Thyroid gland (tissue), 4 donors: ENCODE results near the gene VPS35L. TPM values are rescaled to one million over a fixed set of nuclear protein-coding genes. Genes with fewer than 3 reads are reported as not detected.
A peak's percentile ranks its signal among the peaks of the same experiment; 100 is the strongest.

Experiments
- DNase-seq, 2 donors: peaks; one replicate each; pipeline ENCODE4 v3.0.0-alpha.2; 2019
- H3K27ac ChIP-seq, 3 donors: fragments of 200-600 bp; sonication (generic); 1 replicate in 2 of 3; 2 replicates in 1 of 3; pipeline ENCODE4 v1.5.1; 2016 to 2019; ENCODE audit warnings: mild to moderate bottlenecking in 1 of 3, moderate library complexity in 1 of 3
- H3K27me3 ChIP-seq: fragments of 200-600 bp; sonication (generic); one replicate; pipeline ENCODE4 v1.5.1; 2019
- H3K36me3 ChIP-seq, 2 donors: fragments of 200-600 bp; sonication (generic); one replicate each; pipeline ENCODE4 v1.5.1; 2016 to 2019
- H3K4me1 ChIP-seq, 2 donors: fragments of 200-600 bp; sonication (generic); one replicate each; pipeline ENCODE4 v1.5.1; 2017 to 2019
- H3K4me3 ChIP-seq, 3 donors: fragments of 200-600 bp; sonication (generic); replicated peaks in 1 of 3; 1 replicate in 2 of 3; 2 replicates in 1 of 3; pipeline ENCODE4 v1.5.1; 2016; ENCODE audit warnings: mild to moderate bottlenecking in 1 of 3
- H3K9me3 ChIP-seq: fragments of 200-600 bp; sonication (generic); one replicate; pipeline ENCODE4 v1.5.1; 2017
- CTCF ChIP-seq, 6 experiments: fragments of 200-600 bp in 3 of 6; fragments of 450-650 bp in 3 of 6; sonication (generic) in 3 of 6; IDR thresholded peaks; one replicate each; pipeline ENCODE4 v1.5.1; 2016 to 2019; ENCODE audit warnings: antibody characterized with exemption in 6 of 6, mild to moderate bottlenecking in 2 of 6, inconsistent platforms in 1 of 6, moderate library complexity in 1 of 6
- POLR2A ChIP-seq, 2 donors: fragments of 450-650 bp; IDR thresholded peaks; one replicate each; pipeline ENCODE4 v1.6.1; 2017; ENCODE audit warnings: antibody characterized with exemption in 2 of 2, mild to moderate bottlenecking in 2 of 2, moderate library complexity in 1 of 2
- WGBS, 2 donors: methylation state at CpG; one replicate each; pipeline ENCODE4 v1.1.5; 2017; 5-methylcytosine and 5-hydroxymethylcytosine counted together
- intact Hi-C: fragments of 100-400 bp; cut with DNase I; formaldehyde crosslinking; loops from one replicate; pipeline ENCODE4 v1.15.1; 2023
- total RNA-seq, 4 donors: library from RNA; depleted of rRNA; stranded (reverse); fragments of >200 nt; gene quantifications; one replicate each; pipeline ENCODE4 v1.2.3, GENCODE V29; 2016

VPS35L gene
- total RNA-seq, 4 donors from 2014 or later: 64.9 to 74.3 (median 68.8) TPM

GRCh38 chr16:19718624-19718965 lies 163.1 kb downstream of the VPS35L start:
- DNase-seq: peak; percentile 16 to 54
- intact Hi-C loops: loop anchor here (5.0 kb wide), 1 partner anchor 164 kb away; the partner anchor contains the start of gene GPRC5B
- peak overlapping the region; percentile 43 to 98 (median 92) for H3K4me3 ChIP-seq
- 1% methylated on average over 21 of the region's 21 CpGs for WGBS, 2 donors
- H3K27ac ChIP-seq: peak overlapping the region in 2 of 3 donors; percentile 14 to 63
- peaks cover 23 to 26% of the 10 kb centered on the region in 2 donors for H3K4me1 ChIP-seq
- no peaks in the 10 kb centered on the region for H3K27me3 ChIP-seq
- TF ChIP-seq POLR2A (IDR thresholded peaks at IDR 0.05): no peak
- TF ChIP-seq CTCF (IDR thresholded peaks at IDR 0.05): no peak
- no peaks in the 10 kb centered on the region for H3K9me3 ChIP-seq
- peaks cover 5 to 12% of the 10 kb centered on the region in 2 donors for H3K36me3 ChIP-seq

GRCh38 chr16:19722269-19722952 lies 166.9 kb downstream of the VPS35L start:
- TF ChIP-seq CTCF (IDR thresholded peaks at IDR 0.05) (no peak), POLR2A (IDR thresholded peaks at IDR 0.05) (no peak)
- whole genome bisulfite sequencing, 2 donors: 87 to 91% methylated on average over 11 of the region's 11 CpGs
- Histone ChIP-seq H3K4me3 (no peak overlapping the region), H3K27ac (no peak overlapping the region), H3K9me3 (no peaks in the 10 kb centered on the region), H3K27me3 (no peaks in the 10 kb centered on the region), H3K36me3 (no peaks in the 10 kb centered on the region), H3K4me1 (peaks cover 11% of the 10 kb centered on the region in 2 donors)
- intact Hi-C loops: no loop called here
- no peak for DNase-seq

GRCh38 chr16:19722981-19723380 lies 167.5 kb downstream of the VPS35L start:
- no peaks in the 10 kb centered on the region for H3K27me3 ChIP-seq
- no peak overlapping the region for H3K27ac ChIP-seq
- no peak overlapping the region for H3K4me3 ChIP-seq
- 87 to 89% methylated on average over 7 of the region's 7 CpGs for WGBS, 2 donors
- no peaks in the 10 kb centered on the region for H3K9me3 ChIP-seq
- TF ChIP-seq POLR2A (IDR thresholded peaks at IDR 0.05) (no peak), CTCF (IDR thresholded peaks at IDR 0.05) (no peak)
- peaks cover 11% of the 10 kb centered on the region in 2 donors for H3K4me1 ChIP-seq
- no peak for DNase-seq
- intact Hi-C loops: no loop called here
- no peaks in the 10 kb centered on the region for H3K36me3 ChIP-seq

- DNase-seq: no peak
- peaks cover 0 to 2% of the 10 kb centered on the region in 2 donors for H3K36me3 ChIP-seq
- TF ChIP-seq CTCF (IDR thresholded peaks at IDR 0.05) (no peak), POLR2A (IDR thresholded peaks at IDR 0.05) (no peak)
- no peak overlapping the region for H3K27ac ChIP-seq
- no peak overlapping the region for H3K4me3 ChIP-seq
- no peaks in the 10 kb centered on the region for H3K27me3 ChIP-seq
- H3K4me1 ChIP-seq: no peaks in the 10 kb centered on the region
- H3K9me3 ChIP-seq: no peaks in the 10 kb centered on the region
- WGBS, 2 donors: 91 to 94% methylated on average over 3 of the region's 3 CpGs
- intact Hi-C loops: no loop called here
These were observed 173.1 kb downstream of the VPS35L start for GRCh38 chr16:19728636-19728965.

- TF ChIP-seq POLR2A (IDR thresholded peaks at IDR 0.05) (no peak), CTCF (IDR thresholded peaks at IDR 0.05) (no peak)
- H3K36me3 ChIP-seq: peaks cover 0 to 5% of the 10 kb centered on the region in 2 donors
- H3K9me3 ChIP-seq: no peaks in the 10 kb centered on the region
- intact Hi-C loops: no loop called here
- H3K4me3 ChIP-seq: no peak overlapping the region
- WGBS, 2 donors: 90 to 92% methylated on average over 6 of the region's 6 CpGs
- H3K27ac ChIP-seq: no peak overlapping the region
- no peak for DNase-seq
- H3K4me1 ChIP-seq: peaks cover 5 to 28% of the 10 kb centered on the region in 2 donors
- no peaks in the 10 kb centered on the region for H3K27me3 ChIP-seq
These were observed 178.0 kb downstream of the VPS35L start for GRCh38 chr16:19733551-19733950.
